GM18511 (cell line): ENCODE data around the gene CACTIN.
"Not testable (repeated sequence)": the region's sequence is repeated elsewhere in the genome, so short reads cannot be mapped to it uniquely, and the experiment has no call there.

Experiments used
- ATAC-seq: cut with Tn5 transposase; IDR thresholded peaks from one replicate; pipeline ENCODE4 v1.9.1; 2021; ENCODE audit warnings: mild to moderate bottlenecking, moderate library complexity; ENCODE audit not compliant: unreplicated experiment

CACTIN gene

DNA sequence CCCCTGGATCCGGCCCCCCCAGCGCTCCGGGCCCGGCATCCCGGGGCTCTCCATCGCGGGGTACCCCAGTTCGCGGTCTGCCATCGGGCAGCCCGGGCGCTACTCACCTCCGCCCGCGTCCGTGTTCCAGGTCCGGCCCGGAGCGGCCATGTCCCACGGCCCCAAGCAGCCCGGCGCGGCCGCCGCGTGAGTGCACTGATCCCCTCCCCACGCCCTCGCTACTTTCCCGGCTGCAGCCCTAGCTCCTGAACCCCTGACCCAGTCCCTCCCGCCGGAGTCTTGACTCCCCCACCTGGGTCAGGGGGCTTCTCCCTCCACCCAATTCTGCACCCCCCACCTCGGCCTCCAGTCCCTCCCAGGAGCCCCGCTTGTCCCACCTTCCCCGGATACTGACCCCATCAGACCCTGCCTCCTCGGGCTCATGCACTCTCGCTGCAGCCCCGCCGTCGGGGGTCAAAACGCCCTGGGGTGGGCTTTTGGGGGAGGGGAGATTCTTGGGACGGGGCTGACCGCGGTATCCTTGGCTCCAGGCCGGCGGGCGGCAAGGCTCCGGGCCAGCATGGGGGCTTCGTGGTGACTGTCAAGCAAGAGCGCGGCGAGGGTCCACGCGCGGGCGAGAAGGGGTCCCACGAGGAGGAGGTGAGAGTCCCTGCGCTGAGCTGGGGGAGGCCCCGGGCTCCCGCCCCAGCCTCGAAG is 53.3 kb downstream of the CACTIN start:
- ATAC-seq: peak; percentile 16

DNA sequence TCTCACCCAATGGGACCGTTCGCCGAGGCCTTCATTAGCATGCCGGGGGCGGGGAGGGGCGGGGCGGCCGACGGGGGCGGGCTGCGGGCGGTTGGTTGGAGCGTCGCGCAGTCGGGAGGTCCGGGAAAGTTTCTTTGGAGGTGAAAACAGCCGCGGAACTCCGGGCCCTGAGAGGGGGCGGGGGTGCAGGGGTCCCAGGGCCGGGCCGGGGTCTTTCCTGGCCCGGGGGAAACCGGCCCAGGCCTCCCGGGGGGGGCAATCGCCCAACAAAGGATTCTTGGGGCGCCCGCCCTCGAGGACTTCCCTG is 53.8 kb downstream of the CACTIN start, which contains the start of gene HMG20B:
HMG20B (plus strand) TSS at position 90 of the 307 bp plus-strand sequence. CDS start 366 bp downstream, outside the sequence.
- ATAC-seq: peak; percentile 6

DNA sequence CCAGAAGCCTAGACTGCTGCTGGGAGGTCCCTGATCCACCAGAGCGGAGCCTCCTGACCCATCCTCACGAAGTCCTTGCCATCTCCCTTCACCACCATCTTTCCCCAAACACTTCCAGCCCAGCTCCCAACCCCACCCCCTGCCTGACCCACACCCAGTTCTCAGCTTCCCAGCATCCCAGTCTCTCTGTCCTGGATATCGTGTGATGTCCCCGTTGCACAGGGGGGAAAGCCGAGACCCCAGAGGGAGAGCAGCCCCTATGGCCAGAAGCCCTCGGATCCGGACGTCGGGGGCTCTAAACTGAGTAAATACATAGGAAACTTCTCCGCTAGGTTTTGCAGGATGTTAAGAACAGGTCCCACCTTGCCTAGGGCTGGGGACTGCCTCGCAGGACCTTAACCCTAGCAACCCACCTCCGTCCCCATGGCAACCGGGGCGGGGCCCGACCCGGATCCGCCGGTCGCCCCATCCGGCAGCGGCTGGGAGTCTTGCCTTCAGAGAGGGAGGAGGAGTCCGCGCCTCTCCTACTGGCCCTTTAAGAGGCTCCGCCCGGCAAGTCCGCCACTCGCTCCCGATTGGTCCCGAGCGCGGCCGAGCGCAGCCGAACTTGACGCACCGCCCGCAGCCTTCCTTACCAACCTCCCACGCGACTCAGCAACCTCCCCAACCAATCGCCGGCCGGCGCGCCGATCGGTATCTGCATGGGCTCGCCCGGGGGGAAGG is 54.3 kb downstream of the CACTIN start:
- peak; percentile 91 for ATAC-seq

DNA sequence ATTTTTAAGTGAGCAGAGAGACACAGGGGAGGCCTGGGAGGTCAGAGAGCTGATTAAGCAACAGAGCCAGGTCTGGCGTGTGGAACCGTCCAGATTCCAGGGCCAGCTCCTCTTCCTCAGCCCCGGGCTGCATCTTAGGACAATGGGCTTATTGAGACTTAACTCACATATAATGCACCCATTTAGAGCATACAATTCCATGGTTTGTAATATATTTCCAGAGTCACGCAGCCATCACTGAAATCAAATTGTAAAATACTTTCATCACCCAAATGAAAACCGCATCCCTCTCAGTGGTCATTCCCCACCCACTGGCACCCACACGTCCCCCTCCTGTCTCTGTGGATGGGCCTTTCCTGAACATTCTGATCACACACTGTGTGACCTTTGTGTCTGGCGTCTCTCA is 56.0 kb downstream of the CACTIN start:
- ATAC-seq: no peak

DNA sequence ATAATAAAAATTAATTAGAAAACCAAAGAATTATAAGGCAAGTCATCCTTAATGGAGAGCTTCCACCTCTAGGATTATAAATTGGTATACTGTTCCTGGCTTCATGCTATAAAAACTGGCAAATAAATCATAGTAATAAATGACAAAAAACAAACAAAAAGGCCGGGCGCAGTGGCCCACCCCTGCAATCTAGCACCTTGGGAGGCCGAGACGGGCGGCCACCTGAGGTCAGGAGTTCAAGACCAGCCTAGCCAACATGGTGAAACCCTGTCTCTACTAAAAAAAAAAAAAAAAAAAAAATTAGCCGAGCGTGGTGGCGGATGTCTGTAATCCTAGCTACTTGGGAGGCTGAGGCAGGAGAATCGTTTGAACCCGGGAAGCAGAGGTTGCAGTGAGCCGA is 56.5 kb downstream of the CACTIN start:
- not testable (repeated sequence) for ATAC-seq

DNA sequence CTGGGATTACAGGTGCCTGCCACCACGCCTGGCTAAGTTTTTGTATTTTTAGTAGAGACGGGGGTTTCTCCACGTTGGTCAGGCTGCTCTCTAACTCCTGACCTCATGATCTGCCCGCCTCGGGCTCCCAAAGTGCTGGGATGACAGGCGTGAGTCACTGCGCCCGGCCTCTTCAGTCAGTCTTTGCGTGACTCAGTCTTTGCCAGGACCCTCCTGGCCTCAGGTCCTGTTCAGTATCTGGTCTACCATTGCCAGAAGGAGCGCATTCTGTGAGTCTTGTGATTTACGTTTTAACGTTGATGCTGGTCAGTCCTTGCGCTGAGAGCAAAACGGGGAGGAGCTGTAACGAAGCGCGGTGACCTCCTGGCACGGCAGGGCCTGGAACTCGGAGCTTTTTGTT is 61.5 kb downstream of the CACTIN start:
- no peak for ATAC-seq

DNA sequence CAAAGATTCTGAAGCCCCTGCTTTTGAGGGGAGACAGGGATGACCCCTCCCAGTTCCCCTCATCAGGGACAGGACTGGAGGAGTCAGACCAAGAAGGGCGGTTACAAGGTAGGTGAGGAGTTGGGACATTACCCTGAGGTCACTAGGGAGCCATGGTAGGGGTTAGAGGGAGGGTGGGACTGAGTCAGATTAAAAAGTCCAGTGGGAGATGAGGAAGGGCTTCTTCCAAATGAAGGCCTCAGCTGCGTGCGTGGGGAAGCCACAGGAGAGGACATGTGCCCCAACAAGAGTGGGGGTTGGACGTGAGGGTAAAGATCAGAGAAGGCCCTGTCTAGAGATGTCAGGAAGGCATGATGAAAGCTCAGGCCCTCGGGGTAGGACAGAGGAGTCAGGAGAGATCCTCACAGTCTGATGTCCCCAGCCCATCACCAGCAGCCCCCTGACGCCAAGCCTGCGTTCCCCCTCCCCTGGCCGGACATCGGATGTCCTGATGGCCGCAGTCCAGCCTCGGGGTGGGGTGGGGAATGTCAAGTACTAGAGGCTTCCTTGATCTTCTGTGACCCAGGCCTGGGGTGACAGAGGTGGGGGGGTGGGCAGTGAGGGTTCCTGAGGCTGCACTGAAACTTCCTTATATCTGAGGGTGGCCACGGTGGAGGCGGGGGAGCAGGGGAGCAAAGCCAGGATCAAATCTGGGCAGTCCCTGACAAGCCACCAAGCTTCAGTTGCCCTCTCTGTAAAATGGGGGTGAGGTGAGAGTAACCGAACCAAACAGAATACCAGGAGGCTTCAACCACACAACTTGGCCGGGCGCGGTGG is 62.7 kb downstream of the CACTIN start:
- no peak for ATAC-seq
